GM12878 (cell line): ENCODE results near the gene PRG2. TPM values are rescaled to one million over a fixed set of nuclear protein-coding genes. Genes with fewer than 3 reads are reported as not detected.

ENCODE experiments used
- ATAC-seq: fragments of 200-7000 bp; cut with Tn5 transposase; 3 replicates; pipeline ENCODE4 v1.9.1; 2020; ENCODE audit warnings: mild to moderate bottlenecking, moderate library complexity
- BruUV-seq: library from RNA; stranded (reverse); fragments of 400-500 nt; replicated peaks from 2 replicates; lab custom pipeline; 2021; lab: Mats Ljungman, UMichigan
- CTCF ChIA-PET: fragments of 300-600 bp; sonication (Branson Sonifier 250); formaldehyde crosslinking; extraction: SDS; loops from one replicate; lab custom pipeline; 2021; ENCODE audit warnings: inconsistent platforms; lab: Yijun Ruan, JAX
- POLR2A ChIA-PET: fragments of 350-600 bp; formaldehyde crosslinking; extraction: SDS; loops from one replicate; lab custom pipeline; 2021; ENCODE audit warnings: inconsistent platforms; lab: Charles Lee
- RAD21 ChIA-PET: fragments of 300-600 bp; sonication (Branson Sonifier 250); formaldehyde crosslinking; loops from one replicate; lab custom pipeline; 2023; ENCODE audit warnings: antibody characterized with exemption; ENCODE audit not compliant: unreplicated experiment; lab: Charles Lee
- SMC1A ChIA-PET: fragments of 300-600 bp; sonication (Branson Sonifier 250); formaldehyde crosslinking; loops from one replicate; lab custom pipeline; 2023; ENCODE audit not compliant: unreplicated experiment, uncharacterized antibody; lab: Charles Lee
- DNase-seq: peaks from one replicate; pipeline ENCODE4 v3.0.0-alpha.2; 2011; ENCODE audit warnings: low read depth, low spot score
- FAIRE-seq: peaks from 3 replicates; lab custom pipeline; 2011; peaks lifted over from hg19 to GRCh38; lab: Jason Lieb, UNC
- H2AFZ ChIP-seq: 2 replicates; pipeline ENCODE4 v1.6.0; 2011; ENCODE audit warnings: low read depth, low read length, control low read depth; ENCODE audit not compliant: control insufficient read depth
- H3K27ac ChIP-seq: 2 replicates; pipeline ENCODE4 v1.5.1; 2011; ENCODE audit warnings: control low read depth; ENCODE audit not compliant: control insufficient read depth, insufficient read depth
- H3K27me3 ChIP-seq, 2 experiments: replicated peaks in 1 of 2; 2 replicates each; pipeline versions ENCODE4 v1.6.0 to v1.6.1; 2011; ENCODE audit warnings: low read length in 1 of 2; ENCODE audit not compliant: control insufficient read depth in 2 of 2, insufficient read depth in 2 of 2
- H3K36me3 ChIP-seq, 2 experiments: 2 replicates each; pipeline ENCODE4 v1.5.1; 2011; ENCODE audit warnings: low read length in 1 of 2; ENCODE audit not compliant: control insufficient read depth in 2 of 2, insufficient read depth in 2 of 2
- H3K4me1 ChIP-seq: 2 replicates; pipeline ENCODE4 v1.6.1; 2011; ENCODE audit warnings: mild to moderate bottlenecking, low read length, moderate library complexity, mixed read lengths; ENCODE audit not compliant: control insufficient read depth, insufficient read depth
- H3K4me2 ChIP-seq: 2 replicates; pipeline ENCODE4 v1.6.0; 2011; ENCODE audit warnings: control low read depth; ENCODE audit not compliant: control insufficient read depth, insufficient read depth
- H3K4me3 ChIP-seq: fragments of 200-600 bp; sonication (generic); 2 replicates; pipeline ENCODE4 v1.5.1; 2016
- H3K79me2 ChIP-seq: 2 replicates; pipeline ENCODE4 v1.6.0; 2011; ENCODE audit warnings: low read length; ENCODE audit not compliant: control insufficient read depth, insufficient read depth
- H3K9ac ChIP-seq: 2 replicates; pipeline ENCODE4 v1.8.0; 2011; ENCODE audit warnings: low read length, control low read depth, mixed read lengths; ENCODE audit not compliant: control insufficient read depth, insufficient read depth
- H3K9me3 ChIP-seq: replicated peaks from 3 replicates; pipeline ENCODE4 v1.5.1; 2011; ENCODE audit warnings: mild to moderate bottlenecking, low read length; ENCODE audit not compliant: control insufficient read depth, insufficient read depth
- H4K20me1 ChIP-seq: 2 replicates; pipeline ENCODE4 v1.6.0; 2011; ENCODE audit not compliant: control insufficient read depth, insufficient read depth
- CHD1 ChIP-seq: IDR thresholded peaks from 2 replicates; pipeline ENCODE4 v1.6.1; 2012; ENCODE audit warnings: low read depth, low read length, improper control_type of control experiment
- CHD2 ChIP-seq: IDR thresholded peaks from 2 replicates; pipeline ENCODE4 v1.6.1; 2011; ENCODE audit warnings: low read depth, low read length, improper control_type of control experiment, borderline replicate concordance
- JUNB ChIP-seq: IDR thresholded peaks from 2 replicates; pipeline ENCODE4 v1.6.1; 2016; ENCODE audit warnings: antibody characterized with exemption, mild to moderate bottlenecking
- LARP7 ChIP-seq: fragments of 450-650 bp; IDR thresholded peaks from 2 replicates; pipeline ENCODE4 v1.6.1; 2017; ENCODE audit warnings: mild to moderate bottlenecking
- MTA3 ChIP-seq: IDR thresholded peaks from 2 replicates; pipeline ENCODE4 v1.6.1; 2012; ENCODE audit warnings: low read length, inconsistent platforms, borderline replicate concordance
- NFYB ChIP-seq: IDR thresholded peaks from 2 replicates; pipeline ENCODE4 v1.6.1; 2011; ENCODE audit warnings: low read depth, mild to moderate bottlenecking, low read length, improper control_type of control experiment, moderate library complexity; ENCODE audit not compliant: insufficient read depth
- NRF1 ChIP-seq: conservative IDR thresholded peaks from 2 replicates; pipeline ENCODE4 v1.6.1; 2011; ENCODE audit warnings: mild to moderate bottlenecking, low read depth, low read length, improper control_type of control experiment
- PAX5 ChIP-seq: IDR thresholded peaks from 2 replicates; pipeline ENCODE4 v1.6.1; 2011; ENCODE audit warnings: low read depth, low read length, borderline replicate concordance
- PAX8 ChIP-seq: fragments of 450-650 bp; IDR thresholded peaks from 2 replicates; pipeline ENCODE4 v1.6.1; 2017; ENCODE audit warnings: mild to moderate bottlenecking, moderate library complexity
- POU2F2 ChIP-seq: IDR thresholded peaks from 3 replicates; pipeline ENCODE4 v1.6.1; 2011; ENCODE audit warnings: low read depth, mild to moderate bottlenecking, low read length, borderline replicate concordance
- SREBF1 ChIP-seq: IDR thresholded peaks from 2 replicates; pipeline ENCODE4 v1.6.1; 2012; ENCODE audit warnings: mild to moderate bottlenecking, low read length
- STAT1 ChIP-seq: fragments of 450-650 bp; conservative IDR thresholded peaks from 2 replicates; pipeline ENCODE4 v1.6.1; 2014; ENCODE audit warnings: antibody characterized with exemption, mild to moderate bottlenecking
- SUPT20H ChIP-seq: IDR thresholded peaks from 2 replicates; pipeline ENCODE4 v1.6.1; 2011; ENCODE audit warnings: low read depth, mild to moderate bottlenecking, low read length, moderate library complexity, borderline replicate concordance; ENCODE audit not compliant: control insufficient read depth
- WGBS: methylation state at CpG from one replicate; pipeline ENCODE4 v1.1.6; 2016; ENCODE audit warnings: low lambda C conversion rate; ENCODE audit not compliant: insufficient replicate concordance, insufficient coverage; ENCODE audit errors: missing lambda C conversion rate; 5-methylcytosine and 5-hydroxymethylcytosine counted together
- in situ Hi-C: fragments of 300-500 bp; cut with MboI; formaldehyde crosslinking; loops from 9 replicates; pipeline ENCODE4 v1.14.3; 2018; ENCODE audit warnings: mixed read lengths
- intact Hi-C: fragments of 100-400 bp; cut with micrococcal nuclease; formaldehyde crosslinking; loops from one replicate; pipeline ENCODE4 v1.14.2; 2022; ENCODE audit not compliant: unreplicated experiment
- polyA plus RNA-seq, 11 experiments: library from polyadenylated mRNA; depleted of rRNA in 4 of 11; unstranded in 6 of 11; stranded (reverse) in 5 of 11; fragments of >200 nt; fragmentation: Nextera tagmentation in 4 of 11; fragmentation: Illumina TruSeq in 1 of 11; extraction: Ambion mirVana in 4 of 11; extraction: Trizol in 1 of 11; gene quantifications; 1 replicate in 1 of 11; 2 replicates in 10 of 11; pipeline versions ENCODE4 v1.2.1 to v1.2.3, GENCODE V29; 2011 to 2016; ENCODE audit warnings: inconsistent platforms in 2 of 11, missing spikeins in 2 of 11, low read depth in 1 of 11
- total RNA-seq, 4 experiments: library from RNA; depleted of rRNA in 3 of 4; stranded (reverse); fragments of >200 nt in 3 of 4; fragmentation: Illumina TruSeq in 1 of 4; extraction: Trizol in 1 of 4; gene quantifications; 2 replicates each; pipeline versions ENCODE4 v1.2.1 to v1.2.3, GENCODE V29; 2013 to 2021
- TF ChIP-seq, protein P1 (sequence below): fragments of 450-650 bp; formaldehyde crosslinking; IDR thresholded peaks from 2 replicates; pipeline ENCODE4 v1.4.0; 2020; ENCODE audit warnings: mild to moderate bottlenecking, moderate library complexity
- TF ChIP-seq, protein P2 (sequence below): fragments of 450-650 bp; IDR thresholded peaks from 2 replicates; pipeline ENCODE4 v1.6.1; 2017; ENCODE audit warnings: mild to moderate bottlenecking, moderate library complexity
- TF ChIP-seq, protein P3 (sequence below): IDR thresholded peaks from 2 replicates; pipeline ENCODE4 v1.6.1; 2011; ENCODE audit warnings: borderline replicate concordance, low read depth, mild to moderate bottlenecking, moderate library complexity, mixed read lengths, low read length; ENCODE audit not compliant: insufficient read depth; ENCODE audit errors: extremely low read length

Gene PRG2
- total and polyA plus RNA-seq, 10 of the 15 experiments (the other 5 are each of a cell fraction or from before 2014, with no cell fraction given), result 0.10 to 1.7 (median 0.56) TPM; not detected in 2

DNA sequence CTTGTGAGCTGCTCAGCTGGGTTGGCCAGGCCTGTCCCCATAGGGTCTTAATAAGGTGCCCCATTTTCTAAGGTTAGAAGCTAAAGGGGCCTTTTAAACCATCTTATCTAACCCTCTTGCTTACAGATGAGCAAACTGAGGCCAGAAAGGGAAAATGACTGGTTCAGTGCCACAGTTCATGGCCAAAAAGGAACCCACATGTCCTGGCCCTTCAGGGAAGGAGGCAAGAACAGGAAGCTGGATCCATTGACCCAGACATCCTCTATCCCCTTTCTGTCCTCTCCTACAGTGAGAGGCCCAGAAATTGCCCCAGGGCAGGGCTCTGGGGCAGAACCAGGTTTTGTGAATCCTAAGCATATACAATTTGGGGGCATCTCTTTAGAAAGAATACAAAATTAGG is 19.5 kb downstream of the PRG2 start (continued):
- TF ChIP-seq STAT1 (no peak), LARP7 (no peak), NFYB (no peak), CHD1 (no peak), SUPT20H (no peak), PAX8 (no peak), PAX5 (no peak), MTA3 (no peak), SREBF1 (no peak)
- TF ChIP-seq, protein P1, sequence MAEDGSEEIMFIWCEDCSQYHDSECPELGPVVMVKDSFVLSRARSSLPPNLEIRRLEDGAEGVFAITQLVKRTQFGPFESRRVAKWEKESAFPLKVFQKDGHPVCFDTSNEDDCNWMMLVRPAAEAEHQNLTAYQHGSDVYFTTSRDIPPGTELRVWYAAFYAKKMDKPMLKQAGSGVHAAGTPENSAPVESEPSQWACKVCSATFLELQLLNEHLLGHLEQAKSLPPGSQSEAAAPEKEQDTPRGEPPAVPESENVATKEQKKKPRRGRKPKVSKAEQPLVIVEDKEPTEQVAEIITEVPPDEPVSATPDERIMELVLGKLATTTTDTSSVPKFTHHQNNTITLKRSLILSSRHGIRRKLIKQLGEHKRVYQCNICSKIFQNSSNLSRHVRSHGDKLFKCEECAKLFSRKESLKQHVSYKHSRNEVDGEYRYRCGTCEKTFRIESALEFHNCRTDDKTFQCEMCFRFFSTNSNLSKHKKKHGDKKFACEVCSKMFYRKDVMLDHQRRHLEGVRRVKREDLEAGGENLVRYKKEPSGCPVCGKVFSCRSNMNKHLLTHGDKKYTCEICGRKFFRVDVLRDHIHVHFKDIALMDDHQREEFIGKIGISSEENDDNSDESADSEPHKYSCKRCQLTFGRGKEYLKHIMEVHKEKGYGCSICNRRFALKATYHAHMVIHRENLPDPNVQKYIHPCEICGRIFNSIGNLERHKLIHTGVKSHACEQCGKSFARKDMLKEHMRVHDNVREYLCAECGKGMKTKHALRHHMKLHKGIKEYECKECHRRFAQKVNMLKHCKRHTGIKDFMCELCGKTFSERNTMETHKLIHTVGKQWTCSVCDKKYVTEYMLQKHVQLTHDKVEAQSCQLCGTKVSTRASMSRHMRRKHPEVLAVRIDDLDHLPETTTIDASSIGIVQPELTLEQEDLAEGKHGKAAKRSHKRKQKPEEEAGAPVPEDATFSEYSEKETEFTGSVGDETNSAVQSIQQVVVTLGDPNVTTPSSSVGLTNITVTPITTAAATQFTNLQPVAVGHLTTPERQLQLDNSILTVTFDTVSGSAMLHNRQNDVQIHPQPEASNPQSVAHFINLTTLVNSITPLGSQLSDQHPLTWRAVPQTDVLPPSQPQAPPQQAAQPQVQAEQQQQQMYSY (CRISPR knock-in tag), result no peak
- TF ChIP-seq, all 136 proteins: peak for 0

DNA sequence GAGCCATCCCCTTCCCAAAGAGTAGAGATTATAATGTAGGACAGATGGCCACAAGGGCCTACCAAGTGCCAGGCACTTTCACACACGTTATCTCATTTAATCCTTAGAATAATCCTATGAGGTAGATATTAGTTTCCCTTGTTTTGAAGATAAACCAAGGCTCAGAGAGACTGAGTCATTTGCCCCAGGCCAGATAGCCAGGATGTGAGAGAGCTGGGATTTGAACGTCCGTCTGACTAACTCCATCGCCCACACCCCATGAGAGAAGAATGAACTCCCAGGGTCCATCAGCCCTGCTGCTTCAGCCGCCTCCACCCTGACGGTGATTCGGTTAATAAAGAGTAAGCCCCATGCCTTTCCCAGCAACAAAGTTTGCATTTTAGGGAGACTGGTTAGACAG is 20.2 kb downstream of the PRG2 start:
- intact Hi-C loops, result no loop called here
- WGBS, result 48% methylated on average over 7 of the region's 7 CpGs
- ChIA-PET SMC1A (no interaction called here), CTCF (no interaction called here), POLR2A (no interaction called here), RAD21 (no interaction called here)
- H3K27ac ChIP-seq, result no peak overlapping the region
- no peak overlapping the region for H3K4me2 ChIP-seq
- ATAC-seq (no peak), FAIRE-seq (no peak), DNase-seq (no peak)
- no peaks in the 10 kb centered on the region for H4K20me1 ChIP-seq
- no peaks in the 10 kb centered on the region for H3K36me3 ChIP-seq
- BruUV-seq, result no TSS peak
- no peak overlapping the region for H2AFZ ChIP-seq
- no peaks in the 10 kb centered on the region for H3K9me3 ChIP-seq
- H3K79me2 ChIP-seq, result no peaks in the 10 kb centered on the region
- H3K4me1 ChIP-seq, result no peaks in the 10 kb centered on the region
- H3K4me3 ChIP-seq, result no peak overlapping the region
- in situ Hi-C loops, result no loop called here
- no peaks in the 10 kb centered on the region for H3K27me3 ChIP-seq
- H3K9ac ChIP-seq, result no peak overlapping the region
- no peak for TF ChIP-seq JUNB
- no peak for TF ChIP-seq NRF1
- TF ChIP-seq, protein P2, sequence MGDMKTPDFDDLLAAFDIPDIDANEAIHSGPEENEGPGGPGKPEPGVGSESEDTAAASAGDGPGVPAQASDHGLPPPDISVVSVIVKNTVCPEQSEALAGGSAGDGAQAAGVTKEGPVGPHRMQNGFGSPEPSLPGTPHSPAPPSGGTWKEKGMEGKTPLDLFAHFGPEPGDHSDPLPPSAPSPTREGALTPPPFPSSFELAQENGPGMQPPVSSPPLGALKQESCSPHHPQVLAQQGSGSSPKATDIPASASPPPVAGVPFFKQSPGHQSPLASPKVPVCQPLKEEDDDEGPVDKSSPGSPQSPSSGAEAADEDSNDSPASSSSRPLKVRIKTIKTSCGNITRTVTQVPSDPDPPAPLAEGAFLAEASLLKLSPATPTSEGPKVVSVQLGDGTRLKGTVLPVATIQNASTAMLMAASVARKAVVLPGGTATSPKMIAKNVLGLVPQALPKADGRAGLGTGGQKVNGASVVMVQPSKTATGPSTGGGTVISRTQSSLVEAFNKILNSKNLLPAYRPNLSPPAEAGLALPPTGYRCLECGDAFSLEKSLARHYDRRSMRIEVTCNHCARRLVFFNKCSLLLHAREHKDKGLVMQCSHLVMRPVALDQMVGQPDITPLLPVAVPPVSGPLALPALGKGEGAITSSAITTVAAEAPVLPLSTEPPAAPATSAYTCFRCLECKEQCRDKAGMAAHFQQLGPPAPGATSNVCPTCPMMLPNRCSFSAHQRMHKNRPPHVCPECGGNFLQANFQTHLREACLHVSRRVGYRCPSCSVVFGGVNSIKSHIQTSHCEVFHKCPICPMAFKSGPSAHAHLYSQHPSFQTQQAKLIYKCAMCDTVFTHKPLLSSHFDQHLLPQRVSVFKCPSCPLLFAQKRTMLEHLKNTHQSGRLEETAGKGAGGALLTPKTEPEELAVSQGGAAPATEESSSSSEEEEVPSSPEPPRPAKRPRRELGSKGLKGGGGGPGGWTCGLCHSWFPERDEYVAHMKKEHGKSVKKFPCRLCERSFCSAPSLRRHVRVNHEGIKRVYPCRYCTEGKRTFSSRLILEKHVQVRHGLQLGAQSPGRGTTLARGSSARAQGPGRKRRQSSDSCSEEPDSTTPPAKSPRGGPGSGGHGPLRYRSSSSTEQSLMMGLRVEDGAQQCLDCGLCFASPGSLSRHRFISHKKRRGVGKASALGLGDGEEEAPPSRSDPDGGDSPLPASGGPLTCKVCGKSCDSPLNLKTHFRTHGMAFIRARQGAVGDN, result no peak
- no peak for TF ChIP-seq CHD2
- TF ChIP-seq, protein P3, sequence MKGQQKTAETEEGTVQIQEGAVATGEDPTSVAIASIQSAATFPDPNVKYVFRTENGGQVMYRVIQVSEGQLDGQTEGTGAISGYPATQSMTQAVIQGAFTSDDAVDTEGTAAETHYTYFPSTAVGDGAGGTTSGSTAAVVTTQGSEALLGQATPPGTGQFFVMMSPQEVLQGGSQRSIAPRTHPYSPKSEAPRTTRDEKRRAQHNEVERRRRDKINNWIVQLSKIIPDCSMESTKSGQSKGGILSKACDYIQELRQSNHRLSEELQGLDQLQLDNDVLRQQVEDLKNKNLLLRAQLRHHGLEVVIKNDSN, result no peak
- TF ChIP-seq POU2F2, result no peak
